Activated CD4-positive, alpha-beta T cell treated with anti-CD3 and anti-CD28 coated beads for 1 hour (primary cell): ENCODE measurements around the gene S100A16.
A peak's percentile ranks its signal among the peaks of the same experiment; 100 is the strongest.

Experiments
- DNase-seq: peaks from one replicate; pipeline ENCODE4 v3.0.0-alpha.2; 2020

The S100A16 gene

DNA sequence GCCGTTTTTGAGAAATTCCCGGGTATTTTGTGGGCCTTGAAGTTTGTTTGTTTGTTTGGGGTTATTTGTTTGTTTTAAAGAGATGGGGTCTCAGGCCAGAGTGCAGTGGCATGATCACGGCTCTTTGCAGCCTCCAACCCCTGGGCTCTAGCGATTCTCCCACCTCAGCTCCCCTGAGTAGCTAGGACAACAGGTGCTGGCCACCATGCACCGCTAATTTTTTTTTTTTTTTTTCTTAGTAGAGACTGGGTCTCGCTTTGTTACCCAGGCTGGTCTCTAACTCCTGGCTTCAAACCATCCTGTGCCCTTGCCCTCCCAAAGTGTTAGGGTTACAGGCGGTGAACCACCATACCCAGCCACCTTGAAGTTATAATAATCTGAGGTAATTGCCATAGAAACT, 22.9 kb upstream of the S100A16 start:
- DNase-seq: no peak

DNA sequence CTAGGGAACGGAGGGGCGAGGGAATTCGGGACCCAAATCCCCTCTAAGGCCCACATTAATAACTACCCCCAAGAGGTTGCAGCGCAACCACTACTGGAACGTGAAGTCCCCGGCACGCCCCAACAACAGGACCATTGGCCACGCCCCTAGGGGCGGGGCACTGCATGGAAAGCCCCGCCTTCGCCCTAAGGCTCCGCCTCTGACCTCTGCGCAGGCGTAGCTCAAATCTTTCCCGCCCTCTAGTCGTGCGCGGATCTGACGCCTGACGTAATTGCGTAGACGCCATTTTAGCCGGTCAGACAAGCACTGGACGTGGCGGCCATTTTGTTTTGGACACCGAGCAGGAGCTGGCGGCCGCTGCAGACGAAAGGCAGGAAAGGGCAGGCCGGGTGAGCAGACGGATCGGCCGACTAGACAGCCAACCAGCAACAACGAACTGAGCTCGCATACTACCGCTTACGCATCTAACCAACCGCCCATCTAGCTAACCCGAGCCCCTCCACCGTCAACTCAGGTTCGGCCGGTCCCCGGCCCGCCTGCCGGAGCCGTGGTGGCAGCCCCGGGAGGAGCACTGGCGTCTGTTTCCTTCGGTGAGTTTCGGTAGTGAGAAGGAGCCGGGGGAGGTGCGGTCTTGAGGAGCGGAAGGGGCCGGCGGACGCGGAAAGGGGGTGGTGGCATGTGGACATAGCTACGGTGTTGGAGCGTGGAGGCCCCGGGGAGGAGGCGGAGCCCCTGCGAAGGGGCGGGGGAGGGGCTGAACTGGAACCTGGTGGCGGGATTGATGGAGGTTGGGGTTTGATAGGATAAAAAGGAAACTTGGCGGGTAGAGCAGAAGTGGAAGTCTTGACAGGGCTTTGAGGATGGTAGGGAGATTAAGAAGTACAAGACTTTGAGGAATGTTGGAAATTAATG, 21.1 kb upstream of the S100A16 start, which contains the start of gene CHTOP:
CHTOP (plus strand) TSS at position 313 of the 912 bp plus-strand sequence. CDS start 2,523 bp downstream, outside the sequence.
- peak; percentile 97 for DNase-seq

DNA sequence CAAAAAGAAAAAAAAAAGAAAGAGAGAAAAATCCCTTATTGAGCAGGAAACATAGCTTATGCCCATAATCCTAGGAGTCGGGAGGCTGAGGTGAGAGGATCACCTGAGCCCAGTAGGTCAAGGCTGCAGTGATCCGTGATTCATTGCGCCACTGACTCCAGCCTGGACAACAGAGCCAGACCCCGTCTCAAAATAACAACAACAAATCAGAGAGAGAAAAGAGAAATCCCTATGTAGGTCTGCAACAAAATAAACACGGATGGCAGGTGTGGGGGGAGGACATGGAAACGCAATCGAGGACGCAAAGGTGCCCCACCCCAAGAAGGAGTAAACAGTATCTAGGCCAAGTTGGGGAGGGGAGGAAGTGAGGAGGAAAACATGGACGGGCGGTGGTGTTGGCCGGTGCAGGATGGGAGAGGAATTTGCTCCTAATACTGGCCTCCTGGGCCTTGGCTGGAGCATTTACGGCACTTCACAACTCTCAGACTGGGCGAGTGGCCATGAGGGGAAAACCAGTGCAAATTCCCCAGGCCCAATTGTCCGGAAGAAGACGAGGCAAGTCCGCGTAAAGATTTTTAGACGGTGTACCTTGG, 20.3 kb upstream of the S100A16 start:
- DNase-seq: no peak

DNA sequence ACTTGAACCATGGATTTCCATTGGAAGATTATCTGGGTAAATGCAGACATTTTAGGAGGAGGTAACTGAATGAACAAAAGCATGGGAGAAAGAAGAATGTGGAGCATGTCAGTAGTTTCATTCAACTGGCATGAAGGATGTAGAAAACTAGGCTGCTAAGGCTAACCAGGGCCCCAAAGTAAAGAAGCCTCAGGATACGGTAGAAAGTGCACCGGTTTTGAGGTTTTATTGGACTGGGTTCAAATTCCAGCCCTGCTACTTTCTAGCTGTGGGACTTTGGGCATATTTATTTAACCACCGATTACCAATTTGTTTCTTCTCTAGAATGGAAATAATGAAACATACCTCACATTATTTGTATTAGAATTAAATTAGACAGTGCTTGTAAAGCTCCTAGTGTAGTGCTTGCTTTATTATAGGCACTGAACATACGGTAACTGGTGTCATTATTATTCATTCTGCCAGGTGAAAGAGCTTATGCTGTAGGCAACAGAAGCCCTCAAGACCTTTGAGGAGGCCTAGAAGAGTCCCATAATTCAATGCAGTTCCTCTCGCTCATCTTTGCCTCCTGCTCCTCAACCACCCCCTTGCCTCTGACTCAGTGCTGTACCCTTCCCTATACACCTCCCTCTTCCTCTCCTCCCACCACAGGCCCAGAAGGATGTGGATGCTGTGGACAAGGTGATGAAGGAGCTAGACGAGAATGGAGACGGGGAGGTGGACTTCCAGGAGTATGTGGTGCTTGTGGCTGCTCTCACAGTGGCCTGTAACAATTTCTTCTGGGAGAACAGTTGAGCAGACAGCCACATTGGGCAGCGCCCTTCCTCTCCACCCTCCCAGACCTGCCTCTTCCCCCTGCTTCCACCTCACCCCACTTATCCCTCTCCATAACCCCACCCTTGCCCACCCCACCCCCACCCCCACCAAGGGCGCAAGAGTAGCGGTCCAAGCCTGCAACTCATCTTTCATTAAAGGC, 18.4 kb upstream of the S100A16 start:
- DNase-seq: no peak

DNA sequence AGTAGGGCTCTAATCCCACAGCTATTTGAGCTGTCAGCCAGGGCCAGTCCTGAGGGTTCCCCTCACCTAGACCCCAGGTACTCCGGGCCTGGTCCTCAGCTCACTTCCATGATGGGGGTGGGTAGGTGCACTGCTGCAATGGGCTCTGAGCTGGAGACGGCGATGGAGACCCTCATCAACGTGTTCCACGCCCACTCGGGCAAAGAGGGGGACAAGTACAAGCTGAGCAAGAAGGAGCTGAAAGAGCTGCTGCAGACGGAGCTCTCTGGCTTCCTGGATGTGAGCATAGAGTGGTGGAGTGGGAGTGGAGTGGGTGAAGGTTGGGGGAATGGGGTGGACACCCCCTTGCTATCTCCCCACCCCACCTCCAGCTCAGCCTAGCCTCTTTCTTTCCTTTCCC, 17.4 kb upstream of the S100A16 start:
- DNase-seq: no peak

DNA sequence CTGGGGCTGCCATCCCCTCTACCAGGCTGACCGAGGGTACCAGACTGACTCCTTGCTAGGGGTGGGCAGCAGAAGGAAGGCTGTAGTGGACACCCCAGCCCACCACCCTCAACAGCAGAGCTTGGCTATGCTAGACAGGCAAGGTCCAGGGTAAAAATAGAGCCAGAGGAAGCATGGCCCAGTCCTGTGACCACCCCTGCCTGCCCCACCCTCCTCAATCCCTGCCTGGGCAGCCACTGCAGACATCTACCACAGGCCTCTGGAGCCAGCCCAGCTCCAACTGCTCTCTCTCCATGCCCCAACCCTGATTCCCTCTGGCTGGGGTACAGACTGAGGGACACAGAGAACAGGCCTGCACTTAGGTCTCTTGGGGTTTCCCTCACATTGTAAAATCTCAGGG, 17.0 kb upstream of the S100A16 start:
- DNase-seq: no peak

DNA sequence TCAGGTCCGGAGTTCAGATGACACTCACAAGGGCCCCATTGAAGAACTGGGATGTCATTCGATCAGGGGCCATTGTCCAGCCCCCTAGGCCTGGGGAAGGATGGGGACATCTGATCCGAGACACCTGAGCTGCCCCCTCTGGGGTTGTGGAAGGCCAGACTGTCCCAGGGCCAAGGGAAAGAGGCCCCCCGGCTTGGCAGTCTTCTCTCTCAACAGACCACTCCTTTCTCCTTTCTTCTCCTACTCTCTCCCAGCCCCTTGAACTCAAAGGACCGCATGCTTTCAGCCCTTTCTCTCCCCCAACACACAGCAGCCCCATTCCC, 16.4 kb upstream of the S100A16 start:
- DNase-seq: no peak

DNA sequence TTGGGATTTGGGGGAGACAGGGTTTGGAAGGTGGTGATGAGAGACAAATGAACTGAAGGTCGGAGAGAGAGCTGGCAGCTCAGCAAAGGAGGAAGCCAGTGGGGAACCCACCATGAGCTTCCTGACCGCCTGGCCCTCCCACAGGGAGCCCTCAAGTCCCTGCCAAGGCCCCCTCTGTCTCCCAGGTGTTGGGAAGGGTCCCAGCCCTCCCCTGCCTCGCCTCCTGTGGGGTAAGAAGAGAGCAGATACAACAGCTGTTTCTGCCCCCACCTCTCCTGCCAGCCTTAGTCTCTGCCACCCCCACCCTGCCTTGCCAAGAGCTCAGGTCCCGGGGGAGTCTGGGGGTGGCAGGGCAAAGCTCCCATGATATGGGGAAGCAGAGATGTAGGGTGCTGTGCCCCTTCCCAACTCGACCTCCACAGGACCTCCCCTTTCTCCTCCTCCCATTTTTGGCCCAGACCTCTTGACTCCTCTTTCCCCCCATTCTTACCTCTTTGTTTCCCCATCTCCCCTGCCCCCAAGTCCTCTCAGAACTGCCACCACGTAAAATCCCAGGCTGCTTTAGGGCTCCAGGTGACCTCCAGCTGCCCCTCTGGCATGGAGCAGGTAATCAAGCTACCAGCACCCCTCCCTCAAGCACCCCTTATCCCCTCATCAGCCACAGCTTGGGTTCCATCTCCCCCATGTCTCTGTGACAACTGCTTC, 15.9 kb upstream of the S100A16 start:
- DNase-seq: no peak

DNA sequence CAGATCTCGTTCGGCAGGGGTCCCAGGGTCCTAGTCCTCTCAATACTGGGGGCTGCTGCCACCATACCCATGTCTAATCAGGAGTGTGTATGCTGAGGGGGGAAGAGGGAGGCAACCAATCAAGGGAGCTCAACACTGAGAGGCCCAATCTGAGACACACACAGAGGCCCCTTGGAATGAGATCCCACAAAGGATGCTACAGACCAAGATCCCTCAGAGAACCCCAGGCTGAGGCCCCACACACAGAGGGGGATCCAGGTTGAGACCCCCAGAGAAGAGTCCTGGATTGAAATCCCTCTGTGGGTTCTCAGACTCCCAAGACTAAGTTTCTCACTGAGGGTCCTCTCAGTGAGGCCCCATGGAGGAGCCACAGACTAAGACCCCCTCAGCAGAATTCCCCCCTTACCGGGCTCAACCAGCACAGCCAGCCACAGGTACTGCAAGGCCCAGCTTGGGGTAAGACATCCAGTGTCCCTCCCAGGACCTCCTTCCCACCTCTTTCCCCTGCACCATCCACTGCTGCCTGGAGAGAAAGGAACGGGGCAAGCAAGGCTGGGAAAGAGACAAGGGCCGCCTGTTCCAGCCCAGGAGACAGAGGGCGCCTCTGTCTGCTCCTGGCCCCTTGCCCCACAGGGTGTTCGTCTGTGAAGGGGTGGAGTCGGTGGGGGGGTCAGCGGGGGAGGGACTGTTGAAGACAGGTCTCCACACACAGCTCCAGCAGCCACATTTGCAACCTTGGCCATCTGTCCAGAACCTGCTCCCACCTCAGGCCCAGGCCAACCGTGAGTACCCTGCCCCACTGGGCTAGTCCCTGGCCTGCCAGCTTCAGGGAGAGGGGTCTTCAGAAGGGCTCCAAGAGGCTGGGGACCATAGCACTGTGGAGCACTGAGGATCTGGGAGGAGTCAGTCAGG, 15.0 kb upstream of the S100A16 start, which contains the start of gene S100A1:
S100A1 (plus strand) TSS at position 720 of the 912 bp plus-strand sequence. CDS start 2,088 bp downstream, outside the sequence.
- DNase-seq: no peak

DNA sequence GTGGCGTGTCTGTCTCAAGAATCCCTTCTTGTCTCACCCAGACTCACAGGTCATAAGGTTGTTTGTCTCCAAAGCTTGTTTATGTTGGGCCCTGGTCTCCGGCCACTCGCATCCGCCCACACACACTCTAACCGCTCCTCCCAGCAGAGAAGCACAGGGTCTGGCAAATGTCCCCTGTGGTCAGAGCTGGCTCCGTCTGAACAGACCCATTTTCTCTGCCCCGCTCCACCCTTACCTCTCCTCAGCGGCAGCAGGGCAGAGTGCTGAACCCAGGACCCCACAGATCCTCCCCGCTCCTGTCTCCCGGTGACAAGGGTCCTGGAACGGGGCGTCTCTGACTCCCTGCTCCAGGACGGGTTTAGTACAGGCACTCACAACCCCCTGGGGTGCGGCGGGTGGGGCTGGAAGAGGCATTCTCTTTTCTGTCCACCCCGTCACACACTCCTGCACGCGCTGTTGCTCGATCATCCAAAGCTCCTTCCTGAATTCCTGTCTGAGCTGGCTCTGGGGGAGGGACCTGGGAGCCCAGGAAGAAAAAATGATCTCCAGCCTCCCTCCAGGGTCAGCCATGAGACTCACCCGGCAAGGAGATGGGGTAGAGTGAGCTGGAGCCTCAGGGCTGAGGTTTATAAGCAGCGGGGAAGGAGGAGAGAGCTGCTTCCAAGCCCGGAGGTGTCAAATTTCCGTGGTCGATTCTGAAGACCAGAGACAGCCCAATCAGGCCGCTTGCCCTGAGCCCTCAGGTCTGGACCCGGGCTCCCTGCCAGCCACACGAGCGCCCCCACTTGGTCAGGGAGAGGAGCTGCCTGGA, 14.2 kb upstream of the S100A16 start, which contains the start of gene S100A13:
S100A13 (minus strand) TSS at position 602 of the 811 bp plus-strand sequence. CDS start 1,033 bp downstream, outside the sequence.
- DNase-seq: no peak

DNA sequence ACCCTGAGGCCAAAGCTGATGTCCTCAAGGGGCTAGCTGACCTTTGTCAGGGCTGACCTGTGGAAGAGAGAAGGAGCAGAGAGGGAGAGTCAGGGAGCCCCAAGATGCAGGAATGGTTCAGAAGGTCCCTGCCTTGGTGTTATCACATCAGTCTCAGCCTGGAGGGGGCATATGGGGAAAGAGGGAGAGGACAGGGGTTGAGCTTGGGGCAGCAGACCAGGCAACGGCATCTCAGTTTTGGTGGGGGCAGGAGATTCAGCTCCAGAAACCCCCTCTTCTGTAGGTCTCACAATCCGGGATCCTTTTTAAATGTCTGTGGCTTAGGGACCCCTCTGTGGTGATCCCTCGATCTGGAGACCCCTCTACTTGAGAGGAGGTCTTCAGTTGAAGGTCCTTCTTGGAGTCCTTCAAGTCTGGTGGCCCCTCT, 13.6 kb upstream of the S100A16 start:
- DNase-seq: no peak

DNA sequence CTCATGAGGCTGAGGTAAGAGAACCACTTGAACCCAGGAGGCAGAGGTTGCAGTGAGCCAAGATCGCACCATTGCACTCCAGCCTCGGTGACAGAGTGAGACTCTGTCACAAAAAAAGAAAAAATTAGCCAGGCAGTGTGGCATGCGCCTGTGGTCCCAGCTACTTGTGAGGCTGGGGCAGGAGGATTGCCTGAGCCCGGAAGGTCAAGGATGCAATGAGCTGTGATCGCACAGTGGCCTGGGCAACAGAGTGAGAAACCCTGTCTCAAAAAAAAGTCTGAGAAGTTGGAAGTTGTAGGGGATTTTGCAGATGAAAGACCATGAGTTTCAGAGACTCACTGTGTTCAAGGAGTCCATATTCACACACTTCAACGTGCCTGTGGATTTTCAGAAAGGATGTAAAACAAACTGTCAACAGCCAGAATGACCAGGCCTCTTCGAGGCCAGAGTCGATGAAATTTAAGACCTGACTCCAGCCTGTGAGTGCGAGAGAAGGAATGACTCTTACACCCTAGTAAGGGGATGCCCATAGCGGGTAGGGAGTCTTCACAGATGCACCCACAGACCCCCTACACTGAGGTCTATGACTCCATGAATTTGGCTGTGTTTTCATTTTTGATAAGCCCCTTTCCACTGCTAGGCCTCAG, 12.2 kb upstream of the S100A16 start:
- no peak for DNase-seq

DNA sequence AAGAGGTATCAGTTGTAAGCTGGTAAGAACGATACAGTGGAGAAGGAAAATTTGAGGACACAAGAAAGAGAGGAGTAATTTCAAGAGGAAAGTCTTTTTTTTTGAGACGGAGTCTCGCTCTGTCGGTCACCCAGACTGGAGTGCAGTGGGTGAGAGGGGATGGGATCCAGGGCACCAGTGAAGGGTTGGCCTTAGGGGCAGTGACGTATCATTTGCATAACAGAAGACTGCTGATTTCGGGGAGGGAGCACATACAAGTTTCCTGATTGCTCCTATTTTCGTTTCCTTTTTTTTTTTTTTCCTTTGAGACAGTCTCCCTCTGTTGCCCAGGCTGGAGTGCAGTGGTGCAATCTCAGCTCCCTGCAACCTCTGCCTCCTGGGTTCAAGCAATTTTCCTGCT, 10.2 kb upstream of the S100A16 start:
- DNase-seq: no peak

DNA sequence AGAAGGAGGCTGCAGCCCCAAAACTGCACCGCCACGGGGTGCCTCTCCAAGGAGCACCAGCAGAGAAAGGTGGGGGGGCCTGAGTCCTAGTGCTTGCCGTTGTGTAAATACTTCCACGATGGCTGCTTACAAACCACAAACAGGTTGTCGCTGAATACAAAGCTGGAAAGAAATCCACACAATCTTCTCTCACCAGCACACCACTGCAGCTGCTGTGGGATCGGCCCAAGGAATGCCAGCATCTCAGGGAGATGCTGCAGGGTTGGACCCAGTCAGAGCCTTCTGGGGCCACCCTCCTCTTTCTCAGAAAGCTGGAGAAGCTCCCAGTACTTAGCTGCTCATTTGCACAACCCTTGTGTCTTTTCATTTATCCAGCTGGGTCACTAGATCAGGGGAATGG, 6.2 kb upstream of the S100A16 start:
- no peak for DNase-seq

DNA sequence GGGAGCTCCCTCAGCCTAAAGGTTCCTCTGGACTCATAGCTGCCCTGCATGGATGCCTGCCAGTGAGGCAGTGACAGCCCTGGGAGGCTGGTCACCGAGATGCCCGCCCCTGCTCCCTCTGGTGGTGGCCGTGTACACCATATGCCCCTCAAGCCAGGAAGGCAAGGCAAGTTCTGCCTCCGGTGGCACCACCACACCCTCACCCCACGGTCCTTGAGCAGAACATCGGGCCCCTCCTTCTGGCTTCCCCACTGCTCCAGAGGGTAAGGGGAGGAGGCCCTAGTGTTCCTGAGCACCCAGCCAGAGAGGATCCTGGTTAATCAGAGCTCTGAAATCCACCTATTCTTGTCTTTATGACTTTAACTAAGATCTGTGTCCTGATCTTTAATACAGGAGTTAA, 4.7 kb upstream of the S100A16 start:
- no peak for DNase-seq

DNA sequence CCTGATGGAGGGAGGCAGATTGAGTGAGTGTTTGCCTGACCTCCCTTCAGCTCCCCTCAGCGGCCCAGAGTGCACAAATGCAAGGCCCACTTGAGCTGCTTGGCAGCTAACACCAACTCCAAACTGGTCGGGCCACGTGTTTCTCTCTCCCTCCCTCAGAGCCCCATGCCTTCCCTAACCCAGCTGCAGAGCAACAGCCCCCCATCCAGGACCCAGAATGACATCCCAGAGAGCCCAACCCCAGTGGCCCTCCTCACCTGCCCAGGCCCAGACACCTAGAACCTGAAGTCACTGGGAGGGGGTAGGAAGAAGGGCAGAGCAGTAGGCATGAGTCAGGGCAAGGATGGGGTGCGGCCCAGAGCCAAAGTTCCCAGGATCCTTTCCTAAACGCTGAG, 4.0 kb upstream of the S100A16 start:
- DNase-seq: no peak

DNA sequence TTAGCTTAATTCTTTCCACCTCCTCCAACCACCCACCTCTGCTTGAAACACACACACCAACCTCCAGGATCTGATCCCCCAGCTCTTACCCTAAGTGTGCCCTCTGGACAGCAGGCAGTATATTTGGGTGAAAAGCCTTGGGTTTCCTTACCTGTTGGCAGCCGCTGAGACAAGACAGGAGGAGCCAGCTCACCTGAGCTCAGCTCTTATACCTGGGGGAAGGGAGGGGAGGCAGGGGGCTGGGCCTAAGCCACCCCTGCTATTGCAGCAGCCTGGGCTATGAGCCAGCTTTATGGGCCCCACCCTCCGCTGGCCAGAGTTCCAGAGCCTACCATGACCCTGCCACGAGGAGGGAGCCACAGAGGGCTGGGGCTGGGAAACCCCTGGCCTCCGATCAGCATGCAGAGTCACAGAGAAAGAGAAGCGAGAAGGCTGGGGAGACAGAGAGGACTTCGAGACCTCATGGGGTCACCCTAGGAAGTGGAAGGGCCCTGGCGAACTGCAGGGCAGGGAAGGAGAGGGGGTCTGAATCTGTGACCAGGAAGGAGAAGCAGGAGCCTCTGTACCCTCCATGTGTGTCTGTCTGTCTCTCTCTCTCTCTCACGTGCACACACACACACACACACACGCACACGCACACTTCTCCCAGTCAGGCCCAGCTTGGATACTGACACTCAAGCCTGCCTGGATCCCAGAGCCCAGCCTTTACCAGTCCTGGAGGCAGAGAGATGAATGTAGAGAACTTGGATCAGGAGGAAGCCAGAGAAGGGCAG, 3.4 kb upstream of the S100A16 start, which contains the start of gene S100A14:
S100A14 (minus strand) TSS at position 182 of the 773 bp plus-strand sequence. CDS start 467 bp downstream, outside the sequence.
- no peak for DNase-seq

DNA sequence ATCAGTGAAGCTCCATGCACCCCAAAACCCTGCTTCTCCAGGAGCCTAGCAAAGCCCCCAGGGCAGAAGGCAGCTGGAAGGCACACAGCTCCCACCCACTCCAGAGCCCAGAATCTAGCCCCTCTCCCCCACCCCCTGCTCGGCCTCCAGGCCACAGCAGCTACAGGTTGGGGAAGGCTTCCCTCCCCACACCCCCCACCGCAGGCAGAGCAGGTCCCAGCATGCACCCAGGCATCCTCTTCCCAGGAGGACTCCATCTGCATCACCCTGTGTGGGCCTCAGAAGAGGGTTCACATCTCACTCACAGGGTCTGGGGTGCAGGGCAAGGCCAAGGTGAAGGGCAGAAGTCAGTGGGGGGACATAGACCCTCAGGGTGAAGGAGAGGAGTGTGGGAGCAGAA, 2.5 kb upstream of the S100A16 start:
- DNase-seq: no peak

DNA sequence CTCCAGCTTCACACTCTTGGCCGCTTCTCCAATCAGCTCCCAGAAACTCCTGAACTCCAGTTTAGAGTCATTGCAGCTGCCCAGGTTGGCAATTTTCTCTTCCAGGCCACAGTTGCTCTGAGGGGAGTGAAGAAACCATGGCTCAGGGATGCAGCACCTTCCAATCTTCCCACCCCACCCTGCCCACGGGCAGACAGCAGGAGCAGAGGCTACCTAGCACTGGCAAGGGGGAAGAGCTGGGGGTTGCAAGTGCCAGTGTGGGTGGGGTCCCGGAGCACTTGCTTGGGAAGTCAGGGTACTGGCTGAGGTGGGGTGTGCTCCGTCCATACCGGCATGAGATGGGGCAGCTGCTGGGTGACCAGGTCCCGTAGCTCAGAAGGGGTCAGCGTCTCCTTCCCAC, 2.0 kb upstream of the S100A16 start:
- no peak for DNase-seq
